ENCODE measurements around the gene KRT36.

Gene KRT36

GRCh38 chr17:41451154-41451728 is 38.5 kb downstream of the KRT36 start:
- no peaks in the 10 kb centered on the region for H3K79me2 ChIP-seq (ENCODE audit: control insufficient read depth, low read length)
- H3K9me2 ChIP-seq (replicated peaks; ENCODE audit: control insufficient read depth, low read length) = no peaks in the 10 kb centered on the region
- H3F3A ChIP-seq (ENCODE audit: control insufficient read depth, insufficient read depth) = no peaks in the 10 kb centered on the region
- no peaks in the 10 kb centered on the region for H3K4me1 ChIP-seq (ENCODE audit: control insufficient read depth, low read length)
- no peak overlapping the region for H3K27ac ChIP-seq (ENCODE audit: low read depth, low read length)
- H4K20me1 ChIP-seq (ENCODE audit: control insufficient read depth, insufficient read depth, low read depth, low read length) = no peaks in the 10 kb centered on the region
- peaks cover 5% of the 10 kb centered on the region for H3K27me3 ChIP-seq (ENCODE audit: control insufficient read depth, low read length)
- no peaks in the 10 kb centered on the region for H3K36me3 ChIP-seq (ENCODE audit: control insufficient read depth, low read length)
- H3K4me2 ChIP-seq (ENCODE audit: low read length) = no peak overlapping the region
- TF ChIP-seq, protein P1, sequence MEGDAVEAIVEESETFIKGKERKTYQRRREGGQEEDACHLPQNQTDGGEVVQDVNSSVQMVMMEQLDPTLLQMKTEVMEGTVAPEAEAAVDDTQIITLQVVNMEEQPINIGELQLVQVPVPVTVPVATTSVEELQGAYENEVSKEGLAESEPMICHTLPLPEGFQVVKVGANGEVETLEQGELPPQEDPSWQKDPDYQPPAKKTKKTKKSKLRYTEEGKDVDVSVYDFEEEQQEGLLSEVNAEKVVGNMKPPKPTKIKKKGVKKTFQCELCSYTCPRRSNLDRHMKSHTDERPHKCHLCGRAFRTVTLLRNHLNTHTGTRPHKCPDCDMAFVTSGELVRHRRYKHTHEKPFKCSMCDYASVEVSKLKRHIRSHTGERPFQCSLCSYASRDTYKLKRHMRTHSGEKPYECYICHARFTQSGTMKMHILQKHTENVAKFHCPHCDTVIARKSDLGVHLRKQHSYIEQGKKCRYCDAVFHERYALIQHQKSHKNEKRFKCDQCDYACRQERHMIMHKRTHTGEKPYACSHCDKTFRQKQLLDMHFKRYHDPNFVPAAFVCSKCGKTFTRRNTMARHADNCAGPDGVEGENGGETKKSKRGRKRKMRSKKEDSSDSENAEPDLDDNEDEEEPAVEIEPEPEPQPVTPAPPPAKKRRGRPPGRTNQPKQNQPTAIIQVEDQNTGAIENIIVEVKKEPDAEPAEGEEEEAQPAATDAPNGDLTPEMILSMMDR (IDR thresholded peaks at IDR 0.05; ENCODE audit: low read depth, low read length, poor library complexity, severe bottlenecking) = no peak
- no peak for TF ChIP-seq EZH2phosphoT487 (IDR thresholded peaks at IDR 0.05; ENCODE audit: borderline replicate concordance, low read length)
- no peak overlapping the region for H3K4me3 ChIP-seq (ENCODE audit: low read length)
- no peaks in the 10 kb centered on the region for H3K9me3 ChIP-seq (ENCODE audit: control insufficient read depth, insufficient read depth, low read length)

GRCh38 chr17:41449008-41449407 is 40.7 kb downstream of the KRT36 start:
- Histone ChIP-seq H3F3A (ENCODE audit: control insufficient read depth, insufficient read depth) (no peaks in the 10 kb centered on the region), H3K27ac (ENCODE audit: low read depth, low read length) (no peak overlapping the region), H3K9me3 (ENCODE audit: control insufficient read depth, insufficient read depth, low read length) (no peaks in the 10 kb centered on the region), H3K27me3 (ENCODE audit: control insufficient read depth, low read length) (peaks cover 18% of the 10 kb centered on the region), H4K20me1 (ENCODE audit: control insufficient read depth, insufficient read depth, low read depth, low read length) (no peaks in the 10 kb centered on the region), H3K4me3 (ENCODE audit: low read length) (no peak overlapping the region), H3K4me1 (ENCODE audit: control insufficient read depth, low read length) (no peaks in the 10 kb centered on the region), H3K36me3 (ENCODE audit: control insufficient read depth, low read length) (no peaks in the 10 kb centered on the region), H3K4me2 (ENCODE audit: low read length) (no peak overlapping the region), H3K9me2 (replicated peaks; ENCODE audit: control insufficient read depth, low read length) (no peaks in the 10 kb centered on the region), H3K79me2 (ENCODE audit: control insufficient read depth, low read length) (no peaks in the 10 kb centered on the region)
- TF ChIP-seq EZH2phosphoT487 (IDR thresholded peaks at IDR 0.05; ENCODE audit: borderline replicate concordance, low read length) = no peak
- TF ChIP-seq, protein P1 (IDR thresholded peaks at IDR 0.05; ENCODE audit: low read depth, low read length, poor library complexity, severe bottlenecking) = no peak

GRCh38 chr17:41448506-41448905 is 41.2 kb downstream of the KRT36 start:
- Histone ChIP-seq H3K27me3 (ENCODE audit: control insufficient read depth, low read length) (peaks cover 19% of the 10 kb centered on the region), H3K9me3 (ENCODE audit: control insufficient read depth, insufficient read depth, low read length) (no peaks in the 10 kb centered on the region), H3F3A (ENCODE audit: control insufficient read depth, insufficient read depth) (no peaks in the 10 kb centered on the region), H3K9me2 (replicated peaks; ENCODE audit: control insufficient read depth, low read length) (no peaks in the 10 kb centered on the region), H3K4me3 (ENCODE audit: low read length) (no peak overlapping the region), H3K79me2 (ENCODE audit: control insufficient read depth, low read length) (no peaks in the 10 kb centered on the region), H3K27ac (ENCODE audit: low read depth, low read length) (no peak overlapping the region), H4K20me1 (ENCODE audit: control insufficient read depth, insufficient read depth, low read depth, low read length) (no peaks in the 10 kb centered on the region), H3K4me2 (ENCODE audit: low read length) (no peak overlapping the region), H3K4me1 (ENCODE audit: control insufficient read depth, low read length) (no peaks in the 10 kb centered on the region), H3K36me3 (ENCODE audit: control insufficient read depth, low read length) (no peaks in the 10 kb centered on the region)
- no peak for TF ChIP-seq EZH2phosphoT487 (IDR thresholded peaks at IDR 0.05; ENCODE audit: borderline replicate concordance, low read length)
- TF ChIP-seq, protein P1 (IDR thresholded peaks at IDR 0.05; ENCODE audit: low read depth, low read length, poor library complexity, severe bottlenecking) = no peak
